Limb (tissue), 2 donors: ENCODE results near the gene ARFGEF2.
A peak's percentile ranks its signal among the peaks of the same experiment; 100 is the strongest.
"Not testable (repeated sequence)": the region's sequence is repeated elsewhere in the genome, so short reads cannot be mapped to it uniquely, and the experiment has no call there.

Experiments
- DNase-seq, 2 donors: peaks; one replicate each; pipeline ENCODE4 v3.0.0-alpha.2; 2016; ENCODE audit errors: extremely low spot score in 2 of 2

ARFGEF2 gene

DNA sequence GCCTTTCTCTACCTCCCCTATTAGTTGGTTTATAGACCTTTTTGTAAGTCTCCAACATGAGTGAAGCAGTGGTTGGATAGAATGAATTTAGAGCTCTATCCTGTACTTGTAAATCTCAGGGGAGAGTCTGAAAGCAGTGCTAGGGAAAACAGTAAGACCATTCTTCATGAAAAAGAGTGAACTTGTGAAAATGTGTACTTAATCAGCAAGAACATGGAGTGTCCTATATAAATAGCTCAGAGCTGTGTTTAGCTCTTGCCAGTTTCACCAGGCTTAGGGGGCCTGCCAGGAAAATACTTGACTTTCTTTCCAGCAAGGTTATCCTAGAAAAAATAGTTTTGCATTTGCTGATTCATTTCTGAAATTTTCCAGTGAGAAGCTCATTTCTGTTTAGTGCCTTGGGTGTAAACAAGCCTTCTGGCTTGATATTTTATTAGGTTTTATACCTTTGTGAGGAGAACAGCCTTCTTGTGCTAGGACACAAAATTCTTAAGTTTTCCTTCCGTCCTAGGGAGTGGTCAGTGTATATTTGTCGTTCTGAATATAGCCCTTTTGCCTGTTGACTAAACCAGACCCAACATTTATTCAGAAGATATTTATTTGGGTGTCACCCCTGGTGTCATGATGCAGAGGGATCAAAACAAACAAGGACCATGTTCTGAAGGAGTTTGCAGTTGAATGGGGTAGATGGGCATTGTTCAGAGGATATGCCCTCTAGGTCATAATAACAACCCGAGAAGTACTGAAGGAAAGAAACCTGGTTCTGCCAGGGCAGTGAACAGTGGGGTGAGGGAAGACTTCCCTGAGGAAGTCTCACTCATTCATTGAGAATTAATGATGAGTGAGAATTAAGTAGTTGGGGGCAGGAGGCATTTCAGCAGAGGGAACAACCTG, 7.6 kb downstream of the ARFGEF2 start:
- peak in 1 of 2 donors; percentile 49 for DNase-seq

DNA sequence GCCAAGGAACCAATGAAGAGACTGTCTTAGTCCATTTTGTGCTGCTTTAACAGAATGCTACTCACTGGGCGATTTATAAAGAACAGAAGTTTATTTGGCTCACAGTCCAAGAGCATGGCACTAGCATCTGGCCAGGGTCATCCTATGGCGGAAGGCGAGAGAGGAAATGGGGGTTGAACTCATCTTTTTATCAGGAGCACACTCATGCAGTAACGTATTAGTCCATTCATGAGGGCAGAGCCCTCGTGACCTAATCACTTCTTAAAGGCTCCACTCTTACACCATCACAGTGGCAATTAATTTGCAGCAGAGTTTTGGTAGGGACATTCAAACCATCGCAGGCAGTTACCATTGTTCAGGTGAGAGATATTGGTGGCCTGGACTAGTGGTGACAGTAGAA, 8.5 kb downstream of the ARFGEF2 start:
- DNase-seq = no peak

DNA sequence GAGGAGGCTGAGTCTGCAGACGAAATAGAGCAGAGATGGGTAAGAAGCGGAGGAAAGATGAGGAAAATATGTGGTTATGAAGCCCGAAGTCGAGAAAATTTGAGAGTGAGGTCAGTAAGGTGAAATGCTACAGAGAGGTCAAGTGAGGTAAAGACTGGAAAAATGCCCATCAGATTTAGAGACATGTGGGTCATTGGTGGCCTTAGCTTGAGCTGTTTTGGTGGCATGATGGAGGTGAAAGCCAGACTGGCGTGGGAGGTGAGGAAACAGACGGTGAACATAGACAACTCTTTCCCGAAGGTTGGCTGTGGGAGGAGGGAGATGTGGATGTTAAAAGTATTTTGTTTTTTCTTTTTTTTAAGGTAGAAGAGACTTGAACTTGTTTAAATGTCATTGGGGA, 9.4 kb downstream of the ARFGEF2 start:
- DNase-seq = no peak

DNA sequence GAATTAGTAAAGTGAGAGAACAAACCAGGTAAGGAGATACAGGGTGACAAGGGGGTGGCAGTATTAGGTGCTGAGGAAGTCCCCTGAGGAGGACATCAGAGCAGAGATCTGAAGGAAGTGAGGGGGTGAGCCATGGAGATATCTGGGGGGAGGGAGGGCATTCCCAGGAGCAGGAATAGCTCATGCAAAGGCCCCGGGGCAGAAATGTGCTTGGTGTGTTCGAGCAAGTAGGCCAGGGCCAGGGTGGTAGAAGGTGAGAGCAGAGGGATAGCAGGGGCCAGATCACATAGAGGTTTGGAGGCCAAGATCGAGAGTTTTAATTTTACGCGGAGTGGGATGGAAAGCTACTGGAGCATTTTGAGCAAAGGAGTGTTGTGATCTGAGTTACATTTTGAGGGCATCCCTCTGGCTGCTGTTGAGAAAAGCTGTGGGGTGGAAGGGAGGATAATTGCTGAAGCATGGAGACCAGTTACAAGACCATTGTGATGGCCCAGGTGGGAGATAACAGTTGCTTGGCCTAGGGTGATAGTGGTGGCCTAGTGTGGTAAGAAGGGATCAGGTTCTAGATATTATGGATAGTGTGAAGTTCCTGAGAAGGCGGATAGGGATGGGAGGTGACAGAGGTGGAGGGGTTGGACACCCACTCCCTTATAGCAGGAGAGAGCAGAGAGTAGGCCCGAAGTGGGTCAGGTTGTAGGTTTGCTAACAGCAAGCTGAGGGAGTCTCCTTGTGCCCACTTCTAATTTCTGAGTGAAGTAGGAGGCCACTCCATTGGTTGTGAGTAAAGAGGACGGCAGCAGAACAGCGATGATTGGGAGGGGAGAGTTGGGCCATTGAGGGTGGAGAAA, 10.2 kb downstream of the ARFGEF2 start:
- no peak for DNase-seq

DNA sequence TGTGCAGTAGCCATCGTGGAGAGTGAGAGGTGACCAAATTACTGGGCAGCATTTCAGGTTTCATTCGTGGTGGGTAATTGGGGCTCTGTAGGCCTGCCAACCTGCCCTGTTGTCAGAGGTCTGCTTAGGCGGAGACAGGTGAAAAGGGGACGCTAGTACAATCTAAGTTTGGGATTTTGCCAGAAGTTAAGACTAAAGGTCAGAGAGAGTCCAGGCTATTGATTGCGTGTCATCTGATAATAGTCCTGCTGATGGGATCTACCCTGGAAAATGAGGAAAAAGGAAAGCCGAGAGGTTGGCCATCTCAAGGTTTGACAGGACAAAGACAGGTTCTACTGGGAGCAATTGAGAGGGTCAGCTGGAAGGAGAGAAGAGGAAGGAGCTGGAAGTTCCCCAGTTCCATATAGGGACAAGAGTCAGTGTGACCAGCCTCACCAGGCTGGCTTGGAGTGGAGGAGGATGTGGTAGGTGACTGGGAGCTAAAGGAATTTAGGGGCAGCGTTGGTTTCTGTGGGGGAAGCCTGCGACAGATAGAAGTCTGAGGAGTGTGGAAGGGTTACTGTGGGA, 10.9 kb downstream of the ARFGEF2 start:
- DNase-seq = no peak

DNA sequence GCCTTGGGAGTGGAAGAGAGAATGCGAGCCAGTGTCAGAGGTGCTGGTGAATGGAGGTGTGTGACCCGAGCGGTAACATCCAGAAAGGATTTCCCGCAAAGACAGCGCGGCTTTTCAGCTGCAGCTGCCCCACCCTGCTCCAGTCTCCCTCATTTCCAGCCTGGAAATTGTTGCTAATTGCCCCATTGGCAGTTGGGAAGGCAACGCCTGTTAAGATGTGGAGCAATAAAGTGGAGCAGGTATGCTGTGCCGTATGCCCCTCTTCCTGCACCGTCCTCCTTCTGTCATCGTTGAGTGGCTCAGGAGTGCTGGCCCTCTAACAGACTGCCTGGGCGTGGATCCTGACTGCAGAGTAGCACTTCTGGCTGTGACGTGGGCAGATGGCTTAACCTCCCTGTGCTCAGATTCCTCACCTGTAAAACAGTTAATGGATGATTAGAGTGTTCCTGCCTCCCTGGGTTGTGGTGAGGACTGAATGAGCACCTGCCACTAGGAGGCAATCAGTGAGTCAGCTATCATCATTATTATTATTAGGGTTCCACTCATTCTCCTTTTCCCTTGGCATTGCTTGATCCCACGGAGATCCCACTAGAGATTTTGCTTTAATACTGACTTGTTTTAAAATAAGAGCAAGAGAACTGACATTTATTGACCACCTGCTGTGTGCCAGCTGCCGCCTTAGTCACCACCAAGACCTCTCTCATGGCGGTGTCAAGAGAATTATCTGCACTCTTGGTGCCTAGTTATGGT, 11.7 kb downstream of the ARFGEF2 start:
- DNase-seq = no peak

DNA sequence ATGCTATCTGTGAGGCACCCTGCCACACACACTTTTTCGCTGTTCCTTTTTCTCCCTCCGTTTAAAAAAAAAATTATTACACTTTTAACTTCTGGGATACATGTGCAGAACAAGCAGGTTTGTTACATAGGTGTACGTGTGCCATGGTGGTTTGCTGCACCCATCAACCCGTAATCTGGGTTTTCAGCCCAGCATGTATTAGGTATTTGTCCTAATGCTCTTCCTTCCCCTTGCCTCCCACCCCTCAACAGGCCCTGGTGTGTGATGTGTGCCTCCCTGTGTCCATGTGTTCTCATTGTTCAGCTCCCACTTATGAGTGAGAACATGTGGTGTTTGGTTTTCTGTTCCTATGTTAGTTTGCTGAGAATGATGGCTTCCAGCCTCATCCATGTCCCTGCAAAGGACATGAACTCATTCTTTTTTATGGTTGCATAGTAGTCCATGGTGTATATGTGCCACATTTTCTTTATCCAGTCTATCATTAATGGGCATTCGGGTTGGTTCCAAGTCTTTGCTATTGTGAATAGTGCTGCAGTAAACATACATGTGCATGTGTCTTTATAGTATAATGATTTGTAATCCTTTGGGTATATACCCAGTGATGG, 12.9 kb downstream of the ARFGEF2 start:
- not testable (repeated sequence) for DNase-seq

DNA sequence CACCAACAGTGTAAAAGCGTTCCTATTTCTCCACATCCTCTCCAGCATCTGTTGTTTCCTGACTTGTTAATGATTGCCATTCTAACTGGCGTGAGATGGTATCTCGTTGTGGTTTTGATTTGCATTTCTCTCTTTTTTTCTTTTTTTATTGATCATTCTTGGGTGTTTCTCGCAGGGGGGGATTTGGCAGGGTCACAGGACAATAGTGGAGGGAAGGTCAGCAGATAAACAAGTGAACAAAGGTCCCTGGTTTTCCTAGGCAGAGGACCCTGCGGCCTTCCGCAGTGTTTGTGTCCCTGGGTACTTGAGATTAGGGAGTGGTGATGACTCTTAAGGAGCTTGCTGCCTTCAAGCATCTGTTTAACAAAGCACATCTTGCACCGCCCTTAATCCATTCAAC, 13.5 kb downstream of the ARFGEF2 start:
- DNase-seq = not testable (repeated sequence)

DNA sequence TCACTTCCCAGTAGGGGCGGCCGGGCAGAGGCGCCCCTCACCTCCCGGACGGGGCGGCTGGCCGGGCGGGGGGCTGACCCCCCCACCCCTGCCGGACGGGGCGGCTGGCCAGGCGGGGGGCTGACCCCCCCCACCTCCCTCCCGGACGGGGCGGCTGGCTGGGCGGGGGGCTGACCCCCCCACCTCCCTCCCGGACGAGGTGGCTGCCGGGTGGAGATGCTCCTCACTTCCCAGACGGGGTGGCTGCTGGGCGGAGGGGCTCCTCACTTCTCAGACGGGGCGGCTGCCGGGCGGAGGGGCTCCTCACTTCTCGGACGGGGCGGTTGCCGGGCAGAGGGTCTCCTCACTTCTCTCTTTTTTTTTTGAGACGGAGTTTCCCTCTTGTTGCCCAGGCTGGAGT, 14.7 kb downstream of the ARFGEF2 start:
- not testable (repeated sequence) for DNase-seq

DNA sequence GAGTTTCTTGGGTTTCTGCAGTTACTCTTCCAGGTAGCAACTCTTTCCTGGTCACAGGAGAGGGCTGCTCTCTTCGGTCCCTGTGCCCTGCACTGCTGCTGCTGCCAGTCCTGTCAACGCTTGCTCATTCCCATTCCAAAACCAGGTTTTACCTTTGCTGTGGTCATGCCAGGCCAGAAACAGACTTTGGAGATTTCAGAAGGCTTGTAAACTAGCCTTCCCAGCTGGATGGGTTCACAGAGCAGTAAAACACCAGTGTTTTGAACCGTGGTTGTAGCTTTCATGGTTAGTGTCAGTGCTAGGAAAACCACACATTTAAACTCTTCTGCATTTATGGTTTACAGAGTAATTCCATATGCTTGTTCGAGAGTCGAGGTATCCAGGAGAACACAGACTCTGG, 16.2 kb downstream of the ARFGEF2 start:
- no peak for DNase-seq

DNA sequence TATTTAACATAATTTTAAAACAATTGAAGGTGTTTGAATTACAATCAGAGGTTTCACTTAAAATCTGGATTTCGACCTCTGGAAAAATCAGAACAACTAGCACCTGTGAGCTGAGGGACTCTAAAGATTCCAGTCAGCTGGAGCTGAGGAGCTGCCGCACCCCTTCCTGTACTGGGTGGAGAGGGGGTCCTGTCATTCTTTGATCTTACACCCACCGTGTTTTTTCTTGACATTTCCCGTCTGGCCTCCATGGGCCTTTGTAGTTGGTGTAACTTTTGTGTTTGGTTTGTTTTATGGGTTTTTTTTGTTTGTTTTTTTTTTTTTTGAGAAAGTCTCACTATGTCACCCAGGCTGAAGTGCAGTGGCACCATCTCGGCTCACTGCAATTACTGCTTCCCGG, 17.2 kb downstream of the ARFGEF2 start:
- DNase-seq = no peak

DNA sequence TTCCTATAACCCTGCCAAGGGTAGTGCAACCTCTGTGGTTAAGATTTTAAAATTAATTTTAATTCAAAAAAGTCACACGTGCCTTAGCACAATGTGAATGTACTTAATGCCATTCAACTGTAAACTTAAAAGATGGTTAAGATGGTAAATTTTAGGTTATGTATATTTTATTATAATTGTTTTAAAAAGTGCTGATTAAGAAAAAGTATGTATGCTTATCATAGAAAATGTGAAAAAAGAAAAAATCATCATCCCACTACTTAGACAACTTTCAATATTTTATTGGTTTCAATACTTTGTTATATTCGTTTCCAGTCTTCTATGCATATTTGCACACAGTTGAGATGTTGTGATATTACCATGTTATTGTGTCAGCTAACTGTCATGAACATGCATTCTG, 18.7 kb downstream of the ARFGEF2 start:
- DNase-seq = no peak

DNA sequence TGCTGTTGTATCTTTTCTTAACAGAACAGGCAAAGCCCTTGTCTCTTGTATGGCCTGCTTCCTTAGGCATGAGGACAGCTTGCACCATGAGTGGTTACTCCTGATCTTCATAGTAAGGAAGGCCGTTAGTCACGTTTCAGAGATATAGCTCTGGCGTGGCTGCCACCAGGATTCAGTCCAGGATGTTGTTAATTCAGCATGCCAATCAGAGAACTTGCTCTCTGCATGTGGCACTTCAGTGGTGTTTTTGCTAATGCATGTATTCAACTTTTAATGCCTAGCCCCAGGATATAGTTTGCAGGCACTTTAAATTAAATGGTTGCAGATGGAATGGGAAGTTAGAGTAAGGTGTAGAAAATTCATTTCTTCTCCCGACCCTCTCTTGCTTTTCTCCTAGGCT, 20.0 kb downstream of the ARFGEF2 start:
- no peak for DNase-seq

DNA sequence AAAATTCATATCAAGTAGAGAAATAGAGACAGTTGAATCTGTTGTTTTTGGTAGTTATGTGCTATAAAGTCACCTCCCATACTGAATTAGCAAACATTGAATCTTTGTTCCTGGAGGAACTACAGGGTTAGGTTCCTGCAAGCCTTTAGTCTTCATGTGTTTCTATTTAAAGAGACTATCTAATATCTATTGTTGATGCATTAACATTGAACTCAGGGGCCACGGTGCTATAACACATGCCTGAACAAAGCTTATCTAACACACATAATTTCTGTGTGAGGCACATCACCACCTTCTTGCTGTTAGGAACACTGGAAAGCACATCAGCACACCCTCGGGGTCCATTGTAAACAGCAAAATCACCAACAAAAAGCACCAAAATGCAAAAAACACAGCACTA, 21.2 kb downstream of the ARFGEF2 start:
- no peak for DNase-seq

DNA sequence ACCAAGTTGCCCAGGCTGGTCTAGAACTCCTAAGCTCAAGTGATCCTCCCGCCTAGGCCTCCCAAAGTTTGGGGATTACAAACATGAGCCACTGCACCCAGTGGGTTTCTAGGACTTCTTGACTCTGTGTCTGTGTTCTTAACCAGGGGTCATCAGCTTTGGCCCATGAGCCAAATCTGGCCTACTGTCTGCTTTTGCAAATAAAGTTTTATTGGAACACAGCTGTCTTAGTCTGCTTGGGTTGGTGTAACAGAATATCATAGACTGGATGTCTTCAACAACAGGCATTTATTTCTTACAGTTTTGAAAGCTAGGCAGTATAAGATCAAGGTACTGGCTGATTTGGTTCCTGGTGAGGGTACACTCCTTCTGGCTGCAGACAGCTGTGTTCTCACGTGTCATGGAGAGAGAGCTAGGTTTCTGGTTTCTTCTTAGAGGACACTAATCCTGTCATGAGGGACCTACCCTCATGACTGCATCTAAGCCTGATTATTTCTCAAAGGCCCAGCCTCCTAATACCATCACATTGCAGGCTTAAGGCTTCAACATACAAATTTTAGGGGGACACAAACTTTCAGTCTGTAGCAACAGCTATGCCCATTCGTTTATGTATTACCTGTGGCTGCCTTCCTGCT, 23.3 kb downstream of the ARFGEF2 start:
- no peak for DNase-seq

DNA sequence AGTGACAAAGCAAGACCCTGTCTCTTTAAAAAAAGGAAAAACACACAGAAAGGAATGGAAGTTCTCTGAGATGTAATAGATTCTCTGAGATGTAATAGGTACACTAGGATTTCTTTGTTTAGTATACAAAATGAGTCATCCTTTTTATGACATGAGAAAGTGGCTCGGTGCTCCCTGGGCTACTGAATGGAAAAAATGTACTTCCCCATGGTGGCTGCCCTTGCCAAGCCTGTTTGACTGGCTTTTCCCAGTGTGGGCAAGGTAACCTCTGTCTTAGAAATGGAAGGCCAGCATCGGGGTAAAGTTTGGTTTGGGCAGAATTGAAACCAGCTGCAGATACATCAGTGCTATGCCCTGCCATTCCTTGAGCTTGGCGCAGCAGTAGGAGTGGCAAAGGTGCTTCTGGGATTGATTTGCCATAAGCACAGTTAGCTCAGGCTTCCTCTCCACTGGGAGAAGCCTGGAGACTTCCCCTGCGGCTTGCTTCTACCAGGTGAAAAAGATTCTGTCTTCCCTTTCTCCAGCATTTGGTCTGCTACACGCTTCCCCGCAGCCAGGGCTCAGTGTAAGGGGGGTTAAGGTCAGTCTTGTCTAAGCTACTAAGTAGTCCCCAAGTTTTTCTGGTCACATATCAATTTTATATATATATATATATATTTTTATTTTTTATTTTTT, 24.5 kb downstream of the ARFGEF2 start:
- no peak for DNase-seq

DNA sequence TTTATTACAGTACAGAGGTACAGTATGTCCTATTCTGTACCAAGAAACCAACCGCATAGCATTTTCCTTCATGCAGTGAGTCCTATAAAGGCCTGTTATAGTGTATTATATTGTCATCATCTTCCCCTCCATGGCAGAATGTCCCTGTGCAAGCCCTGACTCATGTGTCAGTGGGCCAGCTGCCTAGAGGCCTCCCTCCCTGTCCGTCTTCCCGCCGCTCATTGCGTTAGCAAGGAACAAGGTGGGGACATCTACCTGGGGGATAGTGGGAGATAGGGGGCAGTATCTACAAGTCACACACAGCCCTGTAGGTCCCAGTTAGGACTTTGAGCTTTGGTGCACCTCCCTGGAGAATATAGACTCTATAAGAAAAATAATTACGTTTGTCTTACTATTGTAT, 27.1 kb downstream of the ARFGEF2 start:
- DNase-seq = no peak

DNA sequence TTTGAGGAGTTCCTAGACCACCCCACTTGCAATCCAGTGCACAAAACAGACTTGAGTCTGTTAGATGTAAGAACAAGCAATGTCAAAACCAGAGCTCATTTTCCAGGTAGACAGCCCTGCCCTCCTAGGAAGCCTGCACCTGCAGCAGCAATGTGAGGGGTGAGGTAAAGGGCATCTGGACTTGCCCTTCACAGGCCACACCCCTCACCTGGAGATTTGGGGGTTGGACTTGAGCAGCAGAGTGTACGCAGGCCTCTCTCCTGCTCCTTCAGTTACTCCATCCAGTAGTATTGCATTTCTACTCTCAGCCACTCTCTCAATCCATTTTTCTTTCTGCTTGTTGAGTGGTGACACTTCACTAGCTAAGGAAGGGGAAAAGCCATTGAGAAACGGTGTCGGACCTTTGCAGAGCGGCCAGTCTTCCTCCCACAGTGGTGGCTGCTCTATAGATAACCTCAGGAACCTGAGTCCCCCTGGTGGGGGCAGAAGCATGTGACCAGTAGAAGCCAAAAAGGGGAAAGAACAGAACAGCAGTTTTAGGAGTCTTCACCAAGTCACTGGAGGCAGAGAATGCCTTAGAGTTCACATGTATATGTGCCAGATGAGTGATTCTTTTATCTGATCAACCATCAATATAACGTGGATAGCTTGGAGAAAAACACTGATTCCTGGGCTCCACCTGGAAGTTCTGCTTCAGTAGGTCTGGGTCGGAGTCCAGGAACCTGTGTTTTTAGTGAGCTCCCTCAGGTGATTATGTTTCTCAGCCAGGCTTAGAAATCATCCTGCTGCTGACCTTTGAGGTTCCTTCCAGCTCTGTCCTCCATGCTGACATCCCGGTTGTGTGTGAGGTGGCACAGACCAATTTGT, 28.0 kb downstream of the ARFGEF2 start:
- DNase-seq = no peak

DNA sequence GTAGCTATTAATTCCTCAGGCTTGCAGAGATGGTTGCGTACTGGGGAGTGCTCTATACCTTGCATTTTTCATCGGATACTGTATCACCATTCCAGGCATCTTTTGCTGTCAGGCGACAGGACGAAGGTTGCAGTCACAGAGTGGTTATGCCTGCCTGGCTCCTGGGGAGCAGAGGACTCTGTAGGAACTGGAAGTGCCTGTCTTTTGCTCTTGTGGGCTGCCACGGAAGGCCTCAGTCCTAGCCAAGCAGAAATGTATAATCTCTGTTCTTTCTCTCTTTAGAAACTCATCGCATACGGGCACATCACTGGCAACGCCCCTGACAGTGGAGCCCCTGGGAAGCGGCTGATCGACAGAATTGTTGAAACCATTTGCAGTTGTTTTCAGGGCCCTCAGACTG, 29.5 kb downstream of the ARFGEF2 start:
- DNase-seq = no peak
